OCI-LY1 (cell line): Measurements from ENCODE around the gene CHRNA4.

Source experiments
- H2AFZ ChIP-seq: fragments of 200-600 bp; sonication (generic), shearing (Covaris generic); 2 replicates; pipeline ENCODE4 v1.6.0; 2014; ENCODE audit warnings: antibody characterized with exemption, mild to moderate bottlenecking, low read length
- H3F3A ChIP-seq: fragments of 200-600 bp; sonication (generic), shearing (Covaris generic); 2 replicates; pipeline ENCODE4 v1.6.0; 2014; ENCODE audit warnings: mild to moderate bottlenecking, antibody characterized with exemption, low read length, moderate library complexity; ENCODE audit not compliant: insufficient read depth
- H3K27ac ChIP-seq: fragments of 200-600 bp; sonication (generic); 2 replicates; pipeline ENCODE4 v1.5.1; 2014; ENCODE audit warnings: low read length, mixed run types, mild to moderate bottlenecking, low read depth; ENCODE audit not compliant: poor library complexity, severe bottlenecking
- H3K27me3 ChIP-seq: fragments of 200-600 bp; sonication (generic); 2 replicates; pipeline ENCODE4 v1.6.0; 2014; ENCODE audit warnings: antibody characterized with exemption, mild to moderate bottlenecking, low read length, moderate library complexity; ENCODE audit not compliant: insufficient read depth
- H3K36me3 ChIP-seq: fragments of 200-600 bp; sonication (generic); 2 replicates; pipeline ENCODE4 v1.6.1; 2014; ENCODE audit warnings: mild to moderate bottlenecking, antibody characterized with exemption, low read length, moderate library complexity, mixed read lengths; ENCODE audit not compliant: insufficient read depth
- H3K4me1 ChIP-seq: fragments of 200-600 bp; sonication (generic); 2 replicates; pipeline ENCODE4 v1.5.1; 2014; ENCODE audit warnings: mild to moderate bottlenecking, low read length, moderate library complexity; ENCODE audit not compliant: insufficient read depth, severe bottlenecking
- H3K4me2 ChIP-seq: fragments of 200-600 bp; sonication (generic), shearing (Covaris generic); 2 replicates; pipeline ENCODE4 v1.6.1; 2014; ENCODE audit warnings: low read length
- H3K4me3 ChIP-seq: fragments of 200-600 bp; sonication (generic); 2 replicates; pipeline ENCODE4 v1.5.1; 2014; ENCODE audit warnings: low read length, low read depth, mild to moderate bottlenecking, mixed read lengths; ENCODE audit not compliant: poor library complexity, severe bottlenecking
- H3K79me2 ChIP-seq: fragments of 200-600 bp; shearing (Covaris generic); 2 replicates; pipeline ENCODE4 v1.6.1; 2016; ENCODE audit warnings: mixed run types, low read length, mixed read lengths; ENCODE audit not compliant: insufficient read depth
- H3K9ac ChIP-seq: fragments of 200-600 bp; sonication (generic), shearing (Covaris generic); 2 replicates; pipeline ENCODE4 v1.6.1; 2014; ENCODE audit warnings: mild to moderate bottlenecking, low read length, mixed read lengths
- H3K9me2 ChIP-seq: fragments of 200-600 bp; sonication (generic), shearing (Covaris generic); 2 replicates; pipeline ENCODE4 v1.6.1; 2014; ENCODE audit warnings: low read depth, mild to moderate bottlenecking, low read length, mixed read lengths
- H3K9me3 ChIP-seq: fragments of 200-600 bp; shearing (Covaris generic); 2 replicates; pipeline ENCODE4 v1.6.1; 2014; ENCODE audit warnings: low read length, mixed read lengths
- H4K20me1 ChIP-seq: fragments of 200-600 bp; sonication (generic), shearing (Covaris generic); 2 replicates; pipeline ENCODE4 v1.6.0; 2016; ENCODE audit warnings: mild to moderate bottlenecking, low read length; ENCODE audit not compliant: insufficient read depth
- CTCF ChIP-seq: fragments of 200-600 bp; sonication (generic), shearing (Covaris generic); IDR thresholded peaks from 2 replicates; pipeline ENCODE4 v1.5.1; 2017; ENCODE audit warnings: mild to moderate bottlenecking, antibody characterized with exemption, low read length, moderate library complexity, mixed read lengths
- EZH2 ChIP-seq: fragments of 200-600 bp; sonication (generic), shearing (Covaris generic); IDR thresholded peaks from 2 replicates; pipeline ENCODE4 v1.8.0; 2017; ENCODE audit warnings: borderline replicate concordance, mixed run types, mild to moderate bottlenecking, antibody characterized with exemption, low read length, moderate library complexity, mixed read lengths

CHRNA4 gene

GRCh38 chr20:63351326-63351700 is 9.8 kb downstream of the CHRNA4 start:
- Histone ChIP-seq H2AFZ (no peak overlapping the region), H3K4me2 (no peak overlapping the region), H3K27me3 (no peaks in the 10 kb centered on the region), H3K9me3 (no peaks in the 10 kb centered on the region), H3K27ac (no peak overlapping the region), H3K4me1 (no peaks in the 10 kb centered on the region), H3K79me2 (no peaks in the 10 kb centered on the region), H3K36me3 (no peaks in the 10 kb centered on the region), H3K9me2 (no peaks in the 10 kb centered on the region), H3K9ac (no peak overlapping the region), H3F3A (no peaks in the 10 kb centered on the region), H4K20me1 (no peaks in the 10 kb centered on the region), H3K4me3 (no peak overlapping the region)
- TF ChIP-seq EZH2 (no peak), CTCF (no peak)

GRCh38 chr20:63350597-63351325 is 10.4 kb downstream of the CHRNA4 start:
- Histone ChIP-seq H2AFZ (no peak overlapping the region), H3K4me3 (no peak overlapping the region), H3K9me3 (no peaks in the 10 kb centered on the region), H3F3A (no peaks in the 10 kb centered on the region), H3K9me2 (no peaks in the 10 kb centered on the region), H3K36me3 (no peaks in the 10 kb centered on the region), H3K4me2 (no peak overlapping the region), H3K27ac (no peak overlapping the region), H3K4me1 (no peaks in the 10 kb centered on the region), H3K9ac (no peak overlapping the region), H4K20me1 (no peaks in the 10 kb centered on the region), H3K27me3 (no peaks in the 10 kb centered on the region), H3K79me2 (no peaks in the 10 kb centered on the region)
- TF ChIP-seq EZH2: no peak
- no peak for TF ChIP-seq CTCF

GRCh38 chr20:63350196-63350595 is 11.0 kb downstream of the CHRNA4 start:
- no peak overlapping the region for H3K4me3 ChIP-seq
- no peaks in the 10 kb centered on the region for H3K4me1 ChIP-seq
- no peak overlapping the region for H3K4me2 ChIP-seq
- TF ChIP-seq CTCF (no peak), EZH2 (no peak)
- no peaks in the 10 kb centered on the region for H3K36me3 ChIP-seq
- no peaks in the 10 kb centered on the region for H4K20me1 ChIP-seq
- H3K79me2 ChIP-seq: no peaks in the 10 kb centered on the region
- H2AFZ ChIP-seq: no peak overlapping the region
- no peaks in the 10 kb centered on the region for H3K9me2 ChIP-seq
- no peak overlapping the region for H3K27ac ChIP-seq
- no peaks in the 10 kb centered on the region for H3F3A ChIP-seq
- no peak overlapping the region for H3K9ac ChIP-seq
- H3K9me3 ChIP-seq: no peaks in the 10 kb centered on the region
- no peaks in the 10 kb centered on the region for H3K27me3 ChIP-seq
